GM13976 (cell line): ENCODE data around the gene RPL4.

Source experiments
- DNase-seq: peaks from one replicate; pipeline ENCODE4 v3.0.0; 2012; ENCODE audit warnings: low spot score
- CTCF ChIP-seq: IDR thresholded peaks from 2 replicates; pipeline ENCODE4 v1.5.1; 2012; ENCODE audit warnings: borderline replicate concordance, mild to moderate bottlenecking; ENCODE audit not compliant: insufficient read depth; ENCODE audit errors: extremely low read depth, missing control alignments, control extremely low read depth
- in situ Hi-C: fragments of 300-500 bp; cut with MboI; formaldehyde crosslinking; loops from one replicate; pipeline ENCODE4 v1.12.0; 2022; ENCODE audit warnings: low sequenced_read_pairs, mixed read lengths, inconsistent platforms; ENCODE audit not compliant: unreplicated experiment

RPL4 gene

GRCh38 chr15:66481107-66481856 lies 23.4 kb downstream of the RPL4 start:
- in situ Hi-C loops, result no loop called here
- no peak for DNase-seq
- no peak for TF ChIP-seq CTCF

GRCh38 chr15:66480267-66480666 lies 24.4 kb downstream of the RPL4 start:
- TF ChIP-seq CTCF, result no peak
- in situ Hi-C loops, result no loop called here
- no peak for DNase-seq

DNA sequence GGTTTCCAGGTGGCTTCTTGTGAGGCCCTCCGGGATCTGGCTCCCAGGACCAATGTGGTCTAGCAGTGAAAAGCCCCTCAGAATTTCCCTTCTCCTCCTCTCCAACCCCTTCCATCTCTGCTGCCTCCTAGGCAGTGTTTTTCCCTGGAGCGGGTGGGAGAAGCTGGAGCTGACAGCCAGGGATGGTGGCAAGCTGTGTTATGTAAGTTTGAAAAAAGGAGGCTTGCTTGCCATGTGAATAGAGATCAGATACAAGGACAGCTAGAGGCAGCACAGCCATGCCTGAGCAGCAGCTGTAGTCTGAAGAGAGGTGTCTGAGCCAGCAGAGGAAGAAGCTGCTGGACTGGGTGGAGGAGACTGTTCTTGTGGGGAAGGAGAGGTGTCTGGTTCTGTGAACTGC lies 27.6 kb downstream of the RPL4 start:
- no peak for DNase-seq
- no peak for TF ChIP-seq CTCF
- in situ Hi-C loops, result no loop called here

DNA sequence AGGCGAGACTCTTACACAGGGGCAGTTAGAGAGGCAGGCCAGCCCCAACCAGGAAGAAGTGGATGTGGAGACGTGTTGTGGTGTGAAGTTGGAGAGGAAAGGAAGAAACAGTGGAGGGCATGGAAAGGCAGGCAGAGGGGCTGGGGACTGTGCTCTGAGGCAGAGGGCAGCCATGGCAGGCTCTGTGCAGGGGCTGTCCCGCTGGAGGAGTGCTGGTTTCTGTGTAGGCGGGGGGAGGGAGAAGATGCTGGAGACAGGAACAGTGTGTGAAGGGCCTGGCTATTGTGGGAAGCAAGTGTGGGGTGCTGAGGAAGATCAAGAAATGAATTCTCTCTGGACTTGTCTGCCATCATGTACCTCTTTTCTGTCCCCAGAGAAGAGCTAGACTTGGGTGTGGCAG lies 28.1 kb downstream of the RPL4 start:
- in situ Hi-C loops, result no loop called here
- TF ChIP-seq CTCF, result no peak
- DNase-seq, result no peak

GRCh38 chr15:66474963-66475362 lies 29.7 kb downstream of the RPL4 start:
- in situ Hi-C loops, result no loop called here

GRCh38 chr15:66474135-66474534 lies 30.5 kb downstream of the RPL4 start:
- no peak for TF ChIP-seq CTCF
- in situ Hi-C loops, result no loop called here
- no peak for DNase-seq

More at GRCh38 chr15:66474963-66475362, 29.7 kb downstream of the RPL4 start:
- TF ChIP-seq CTCF, result no peak
- no peak for DNase-seq
